ENCODE measurements around the gene LAMB3.

DNA sequence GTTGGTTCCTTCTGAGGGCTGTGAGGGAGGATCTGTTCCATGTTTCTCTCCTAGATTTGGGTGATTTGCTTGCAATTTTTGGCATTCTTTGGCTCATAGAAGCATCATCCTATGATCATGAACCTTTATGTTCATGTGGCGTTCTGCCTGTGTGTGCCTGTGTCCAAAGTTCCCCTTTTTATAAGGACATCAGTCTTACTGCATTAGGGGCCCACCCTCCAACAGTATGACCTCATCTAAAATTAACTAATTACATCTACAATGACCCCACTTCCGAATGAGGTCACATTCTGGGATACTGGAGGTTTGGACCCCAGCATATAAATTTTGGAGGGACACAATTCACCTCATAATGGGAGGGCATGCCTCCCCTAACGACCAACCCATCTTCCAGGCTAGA lies 81.5 kb downstream of the LAMB3 start:
- TF ChIP-seq, protein P1, sequence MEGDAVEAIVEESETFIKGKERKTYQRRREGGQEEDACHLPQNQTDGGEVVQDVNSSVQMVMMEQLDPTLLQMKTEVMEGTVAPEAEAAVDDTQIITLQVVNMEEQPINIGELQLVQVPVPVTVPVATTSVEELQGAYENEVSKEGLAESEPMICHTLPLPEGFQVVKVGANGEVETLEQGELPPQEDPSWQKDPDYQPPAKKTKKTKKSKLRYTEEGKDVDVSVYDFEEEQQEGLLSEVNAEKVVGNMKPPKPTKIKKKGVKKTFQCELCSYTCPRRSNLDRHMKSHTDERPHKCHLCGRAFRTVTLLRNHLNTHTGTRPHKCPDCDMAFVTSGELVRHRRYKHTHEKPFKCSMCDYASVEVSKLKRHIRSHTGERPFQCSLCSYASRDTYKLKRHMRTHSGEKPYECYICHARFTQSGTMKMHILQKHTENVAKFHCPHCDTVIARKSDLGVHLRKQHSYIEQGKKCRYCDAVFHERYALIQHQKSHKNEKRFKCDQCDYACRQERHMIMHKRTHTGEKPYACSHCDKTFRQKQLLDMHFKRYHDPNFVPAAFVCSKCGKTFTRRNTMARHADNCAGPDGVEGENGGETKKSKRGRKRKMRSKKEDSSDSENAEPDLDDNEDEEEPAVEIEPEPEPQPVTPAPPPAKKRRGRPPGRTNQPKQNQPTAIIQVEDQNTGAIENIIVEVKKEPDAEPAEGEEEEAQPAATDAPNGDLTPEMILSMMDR (IDR thresholded peaks at IDR 0.05), result no peak
- TF ChIP-seq EZH2 (IDR thresholded peaks at IDR 0.05) (no peak), EZH2phosphoT487 (IDR thresholded peaks at IDR 0.05) (no peak)
